ENCODE results near the gene CARHSP1. TPM values are rescaled to one million over a fixed set of nuclear protein-coding genes. Genes with fewer than 3 reads are reported as not detected.

The CARHSP1 gene
- total RNA-seq, 1 donor from 2014 or later = 115 TPM

DNA sequence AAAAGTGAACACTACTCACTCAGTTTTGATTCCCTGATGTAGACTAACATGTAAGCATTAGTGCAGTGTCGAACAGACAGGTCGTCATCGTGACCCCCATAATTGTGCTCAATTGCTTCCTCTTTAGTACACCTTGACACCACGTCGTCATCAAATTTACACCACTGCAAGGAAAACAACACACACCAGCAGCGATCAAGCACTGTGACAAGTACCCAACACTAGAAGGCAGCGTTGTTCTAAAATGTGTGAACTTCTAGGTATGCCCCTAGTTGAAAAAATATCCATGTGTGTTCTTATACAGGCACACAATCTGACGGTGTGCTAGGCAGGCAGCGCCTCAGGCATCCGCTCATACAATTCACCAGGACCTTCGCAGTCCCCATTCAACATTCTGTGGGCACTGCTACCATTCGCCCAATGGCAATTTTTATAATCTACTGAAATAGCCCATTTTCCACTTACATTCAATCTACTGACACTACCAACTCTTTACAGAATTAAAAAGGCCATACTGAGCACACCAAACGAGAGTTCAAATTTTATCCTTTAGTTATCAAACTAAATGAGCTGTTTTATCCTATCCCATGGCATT lies 36.5 kb upstream of the CARHSP1 start:
- Mint-ChIP-seq H3K4me1 (no peaks in the 10 kb centered on the region), H3K4me3 (no peak overlapping the region), H3K36me3 (peaks cover 42% of the 10 kb centered on the region), H3K9me3 (no peaks in the 10 kb centered on the region), H3K27me3 (ENCODE audit: insufficient read depth, low read depth) (peaks cover 2% of the 10 kb centered on the region), H3K27ac (no peak overlapping the region)
- H3K4me1 ChIP-seq = no peaks in the 10 kb centered on the region
- peak; percentile 50 for DNase-seq (ENCODE audit: low spot score)
- H3F3A ChIP-seq (ENCODE audit: low read depth) = no peaks in the 10 kb centered on the region
- no peak overlapping the region for H2AFZ ChIP-seq (replicated peaks)
- no peak overlapping the region for H3K9ac ChIP-seq
- H3K27me3 ChIP-seq = no peaks in the 10 kb centered on the region
- peaks cover 26% of the 10 kb centered on the region for H4K20me1 ChIP-seq (ENCODE audit: low read depth)
- H3K36me3 ChIP-seq = peaks cover 20% of the 10 kb centered on the region
- no peak overlapping the region for H3K27ac ChIP-seq
- no peak overlapping the region for H3K4me3 ChIP-seq
- TF ChIP-seq EZH2phosphoT487 (IDR thresholded peaks at IDR 0.05) = no peak
- TF ChIP-seq, protein P1, sequence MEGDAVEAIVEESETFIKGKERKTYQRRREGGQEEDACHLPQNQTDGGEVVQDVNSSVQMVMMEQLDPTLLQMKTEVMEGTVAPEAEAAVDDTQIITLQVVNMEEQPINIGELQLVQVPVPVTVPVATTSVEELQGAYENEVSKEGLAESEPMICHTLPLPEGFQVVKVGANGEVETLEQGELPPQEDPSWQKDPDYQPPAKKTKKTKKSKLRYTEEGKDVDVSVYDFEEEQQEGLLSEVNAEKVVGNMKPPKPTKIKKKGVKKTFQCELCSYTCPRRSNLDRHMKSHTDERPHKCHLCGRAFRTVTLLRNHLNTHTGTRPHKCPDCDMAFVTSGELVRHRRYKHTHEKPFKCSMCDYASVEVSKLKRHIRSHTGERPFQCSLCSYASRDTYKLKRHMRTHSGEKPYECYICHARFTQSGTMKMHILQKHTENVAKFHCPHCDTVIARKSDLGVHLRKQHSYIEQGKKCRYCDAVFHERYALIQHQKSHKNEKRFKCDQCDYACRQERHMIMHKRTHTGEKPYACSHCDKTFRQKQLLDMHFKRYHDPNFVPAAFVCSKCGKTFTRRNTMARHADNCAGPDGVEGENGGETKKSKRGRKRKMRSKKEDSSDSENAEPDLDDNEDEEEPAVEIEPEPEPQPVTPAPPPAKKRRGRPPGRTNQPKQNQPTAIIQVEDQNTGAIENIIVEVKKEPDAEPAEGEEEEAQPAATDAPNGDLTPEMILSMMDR (IDR thresholded peaks at IDR 0.05) = peak; percentile 40
- H3K79me2 ChIP-seq (ENCODE audit: low read depth) = no peaks in the 10 kb centered on the region
- H3K9me3 ChIP-seq (ENCODE audit: low read depth) = no peaks in the 10 kb centered on the region
- H3K4me2 ChIP-seq = no peak overlapping the region

DNA sequence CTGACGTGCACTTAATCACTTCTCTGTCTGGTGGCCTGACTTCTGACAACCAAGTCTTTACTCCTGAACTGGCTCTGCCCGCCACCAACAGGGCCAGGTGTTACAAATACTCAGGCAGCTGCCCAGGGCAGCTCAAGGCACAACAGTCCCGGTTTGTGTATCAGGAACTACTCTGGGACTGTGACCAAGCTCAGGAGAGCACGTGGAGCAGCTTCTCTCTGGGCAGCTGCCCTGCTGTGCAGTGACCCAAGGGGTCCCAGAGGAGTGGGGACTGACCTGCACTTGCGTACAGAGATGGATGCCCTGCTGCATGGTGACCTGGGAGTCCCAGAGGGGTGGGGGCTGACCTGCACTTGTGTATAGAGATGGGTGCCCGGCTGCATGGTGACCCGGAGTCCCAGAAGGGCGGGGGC lies 35.2 kb upstream of the CARHSP1 start:
- Histone ChIP-seq H3F3A (ENCODE audit: low read depth) (no peaks in the 10 kb centered on the region), H3K9me3 (ENCODE audit: low read depth) (no peaks in the 10 kb centered on the region), H3K9ac (no peak overlapping the region), H3K4me2 (no peak overlapping the region), H3K36me3 (peaks cover 20% of the 10 kb centered on the region), H3K4me1 (no peaks in the 10 kb centered on the region), H3K27me3 (no peaks in the 10 kb centered on the region), H4K20me1 (ENCODE audit: low read depth) (peaks cover 25% of the 10 kb centered on the region), H3K79me2 (ENCODE audit: low read depth) (no peaks in the 10 kb centered on the region), H2AFZ (replicated peaks) (no peak overlapping the region), H3K4me3 (no peak overlapping the region), H3K27ac (no peak overlapping the region)
- TF ChIP-seq EZH2phosphoT487 (IDR thresholded peaks at IDR 0.05) = no peak
- no peak for TF ChIP-seq EZH2 (IDR thresholded peaks at IDR 0.05)
- TF ChIP-seq, protein P1 (IDR thresholded peaks at IDR 0.05) = no peak
- no peak overlapping the region for H3K27ac Mint-ChIP-seq
- DNase-seq (ENCODE audit: low spot score) = no peak
- H3K27me3 Mint-ChIP-seq (ENCODE audit: insufficient read depth, low read depth) = peaks cover 2% of the 10 kb centered on the region
- no peaks in the 10 kb centered on the region for H3K9me3 Mint-ChIP-seq
- H3K4me1 Mint-ChIP-seq = no peaks in the 10 kb centered on the region
- H3K36me3 Mint-ChIP-seq = peaks cover 48% of the 10 kb centered on the region
- no peak overlapping the region for H3K4me3 Mint-ChIP-seq

DNA sequence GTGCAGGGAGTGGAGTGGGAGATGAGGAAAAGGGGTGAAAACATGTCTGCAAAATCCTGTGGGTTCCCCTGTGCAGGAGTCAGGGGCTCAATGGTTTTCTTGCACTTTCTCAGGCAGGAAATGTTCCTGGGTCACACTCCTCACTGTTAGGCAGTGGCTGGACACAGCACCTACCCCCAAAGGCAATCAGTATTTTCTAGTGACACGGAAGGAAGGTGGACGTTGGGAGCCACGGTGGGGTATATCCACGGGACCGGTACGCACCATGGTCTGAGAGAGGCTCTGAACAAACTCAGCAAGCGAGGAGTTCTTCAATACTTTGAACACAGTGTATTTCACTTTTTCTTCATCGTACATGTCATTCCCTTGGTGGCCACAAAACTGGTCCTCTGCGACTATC lies 34.2 kb upstream of the CARHSP1 start:
- no peak for DNase-seq (ENCODE audit: low spot score)
- Histone ChIP-seq H3F3A (ENCODE audit: low read depth) (no peaks in the 10 kb centered on the region), H3K4me3 (no peak overlapping the region), H2AFZ (replicated peaks) (no peak overlapping the region), H3K27me3 (no peaks in the 10 kb centered on the region), H3K9ac (no peak overlapping the region), H3K27ac (no peak overlapping the region), H3K4me2 (no peak overlapping the region), H3K4me1 (no peaks in the 10 kb centered on the region), H3K36me3 (peaks cover 20% of the 10 kb centered on the region), H4K20me1 (ENCODE audit: low read depth) (peaks cover 25% of the 10 kb centered on the region), H3K79me2 (ENCODE audit: low read depth) (no peaks in the 10 kb centered on the region), H3K9me3 (ENCODE audit: low read depth) (no peaks in the 10 kb centered on the region)
- peaks cover 51% of the 10 kb centered on the region for H3K36me3 Mint-ChIP-seq
- no peaks in the 10 kb centered on the region for H3K4me1 Mint-ChIP-seq
- H3K27ac Mint-ChIP-seq = no peak overlapping the region
- H3K4me3 Mint-ChIP-seq = no peak overlapping the region
- peaks cover 2% of the 10 kb centered on the region for H3K27me3 Mint-ChIP-seq (ENCODE audit: insufficient read depth, low read depth)
- H3K9me3 Mint-ChIP-seq = no peaks in the 10 kb centered on the region
- no peak for TF ChIP-seq EZH2phosphoT487 (IDR thresholded peaks at IDR 0.05)
- TF ChIP-seq, protein P1 (IDR thresholded peaks at IDR 0.05) = no peak
- TF ChIP-seq EZH2 (IDR thresholded peaks at IDR 0.05) = no peak
